Measurements from ENCODE around the gene WASHC2C.
"Not testable (repeated sequence)": the region's sequence is repeated elsewhere in the genome, so short reads cannot be mapped to it uniquely, and the experiment has no call there.

WASHC2C gene

GRCh38 chr10:45726703-45727420 is at the start of gene WASHC2C:
Gene WASHC2C, plus strand, starts transcription at chr10:45727266. Its CDS starts 52 bp downstream, at chr10:45727318.
- peak; percentile 61 for DNase-seq (ENCODE audit: low read depth)
- H3K4me3 ChIP-seq (ENCODE audit: low read length), result peak within 1 kb of the TSS; percentile 65

- H3K4me3 ChIP-seq (ENCODE audit: low read length); DNase-seq (ENCODE audit: low read depth): not testable (repeated sequence)
These were observed 48.6 kb upstream of the WASHC2C start for GRCh38 chr10:45678467-45678866.

GRCh38 chr10:45710200-45710796 is 16.8 kb upstream of the WASHC2C start:
- DNase-seq (ENCODE audit: low read depth), result peak; percentile 18
- not testable (repeated sequence) for H3K4me3 ChIP-seq (ENCODE audit: low read length)

GRCh38 chr10:45711223-45711622 is 15.8 kb upstream of the WASHC2C start:
- not testable (repeated sequence) for DNase-seq (ENCODE audit: low read depth); H3K4me3 ChIP-seq (ENCODE audit: low read length)

GRCh38 chr10:45717053-45717452 is 10.0 kb upstream of the WASHC2C start:
- DNase-seq (ENCODE audit: low read depth); H3K4me3 ChIP-seq (ENCODE audit: low read length): not testable (repeated sequence)

GRCh38 chr10:45717642-45718041 is 9.4 kb upstream of the WASHC2C start:
- DNase-seq (ENCODE audit: low read depth); H3K4me3 ChIP-seq (ENCODE audit: low read length): not testable (repeated sequence)

GRCh38 chr10:45721503-45721902 is 5.6 kb upstream of the WASHC2C start:
- DNase-seq (ENCODE audit: low read depth); H3K4me3 ChIP-seq (ENCODE audit: low read length): not testable (repeated sequence)

- not testable (repeated sequence) for H3K4me3 ChIP-seq (ENCODE audit: low read length); DNase-seq (ENCODE audit: low read depth)
These were observed 3.2 kb upstream of the WASHC2C start for GRCh38 chr10:45723851-45724250.

GRCh38 chr10:45727421-45727965 is 427 bp downstream of the WASHC2C start:
- not testable (repeated sequence) for DNase-seq (ENCODE audit: low read depth)
- H3K4me3 ChIP-seq (ENCODE audit: low read length), result peak overlapping the region; percentile 65

GRCh38 chr10:45734449-45734848 is 7.4 kb downstream of the WASHC2C start:
- not testable (repeated sequence) for H3K4me3 ChIP-seq (ENCODE audit: low read length); DNase-seq (ENCODE audit: low read depth)

- not testable (repeated sequence) for H3K4me3 ChIP-seq (ENCODE audit: low read length)
- TF ChIP-seq CTCF (conservative IDR thresholded peaks at IDR 0.05; ENCODE audit: low read length), result peak; percentile 35
- peak; percentile 3 for DNase-seq (ENCODE audit: low read depth)
These were observed 7.8 kb downstream of the WASHC2C start for GRCh38 chr10:45734867-45735266.

GRCh38 chr10:45741559-45741958 is 14.5 kb downstream of the WASHC2C start:
- not testable (repeated sequence) for DNase-seq (ENCODE audit: low read depth); H3K4me3 ChIP-seq (ENCODE audit: low read length)

- DNase-seq (ENCODE audit: low read depth); H3K4me3 ChIP-seq (ENCODE audit: low read length): not testable (repeated sequence)
These were observed 14.9 kb downstream of the WASHC2C start for GRCh38 chr10:45742014-45742413.

GRCh38 chr10:45751141-45751540 is 24.1 kb downstream of the WASHC2C start:
- DNase-seq (ENCODE audit: low read depth); H3K4me3 ChIP-seq (ENCODE audit: low read length): not testable (repeated sequence)

- not testable (repeated sequence) for H3K4me3 ChIP-seq (ENCODE audit: low read length); DNase-seq (ENCODE audit: low read depth)
These were observed 25.1 kb downstream of the WASHC2C start for GRCh38 chr10:45752210-45752609.

- not testable (repeated sequence) for H3K4me3 ChIP-seq (ENCODE audit: low read length); DNase-seq (ENCODE audit: low read depth)
These were observed 27.0 kb downstream of the WASHC2C start for GRCh38 chr10:45753979-45754495.

GRCh38 chr10:45755083-45755482 is 28.0 kb downstream of the WASHC2C start:
- not testable (repeated sequence) for H3K4me3 ChIP-seq (ENCODE audit: low read length); DNase-seq (ENCODE audit: low read depth)

GRCh38 chr10:45756065-45756464 is 29.0 kb downstream of the WASHC2C start:
- not testable (repeated sequence) for DNase-seq (ENCODE audit: low read depth); H3K4me3 ChIP-seq (ENCODE audit: low read length)

Data from AG10803 (cell line).